Activated T-helper 2 cell treated with anti-CD3 and anti-CD28 coated beads, Interferon-gamma antibody, Interleukin-2, Interleukin-4, amounts not matched to agents 10 μg/mL and 5 μg/mL and 100 μg/mL, durations not matched to agents 14 hours and 24 hours and 36 hours (primary cell): ENCODE results near the gene DENND1A. TPM values are rescaled to one million over a fixed set of nuclear protein-coding genes. Genes with fewer than 3 reads are reported as not detected.

ENCODE experiments used
- DNase-seq: peaks from one replicate; pipeline ENCODE4 v3.0.0; 2021; ENCODE audit warnings: low spot score
- H3K27ac Mint-ChIP-seq: one replicate; pipeline ENCODE4 v1.8.0; 2021; ENCODE audit warnings: mixed read lengths
- H3K27me3 Mint-ChIP-seq: one replicate; pipeline ENCODE4 v1.8.0; 2021; ENCODE audit warnings: low read depth, mixed read lengths
- H3K36me3 Mint-ChIP-seq: one replicate; pipeline ENCODE4 v1.8.0; 2021; ENCODE audit warnings: low read depth, mixed read lengths
- H3K4me1 Mint-ChIP-seq: one replicate; pipeline ENCODE4 v1.8.0; 2021; ENCODE audit warnings: low read depth, mixed read lengths
- H3K4me3 Mint-ChIP-seq: one replicate; pipeline ENCODE4 v1.8.0; 2021; ENCODE audit warnings: low read depth, mild to moderate bottlenecking, moderate library complexity, mixed read lengths
- H3K9me3 Mint-ChIP-seq: one replicate; pipeline ENCODE4 v1.8.0; 2021; ENCODE audit warnings: mixed read lengths
- intact Hi-C: fragments of 100-400 bp; cut with micrococcal nuclease; formaldehyde crosslinking; loops from one replicate; pipeline ENCODE4 v1.15.1; 2023
- total RNA-seq: library from RNA; stranded (reverse); gene quantifications from 2 replicates; pipeline ENCODE4 v1.2.3, GENCODE V29; 2022

Gene DENND1A
- total RNA-seq, 1 donor from 2014 or later = 20.0 TPM

- H3K27ac Mint-ChIP-seq = no peak overlapping the region
- H3K9me3 Mint-ChIP-seq = no peaks in the 10 kb centered on the region
- H3K27me3 Mint-ChIP-seq = peaks cover 29% of the 10 kb centered on the region
- H3K4me3 Mint-ChIP-seq = no peak overlapping the region
- DNase-seq = no peak
- intact Hi-C loops = no loop called here
- no peaks in the 10 kb centered on the region for H3K4me1 Mint-ChIP-seq
- H3K36me3 Mint-ChIP-seq = no peaks in the 10 kb centered on the region
Measured at GRCh38 chr9:123373946-123374345, 556.0 kb downstream of the DENND1A start.

- Mint-ChIP-seq H3K9me3 (no peaks in the 10 kb centered on the region), H3K27ac (no peak overlapping the region), H3K36me3 (no peaks in the 10 kb centered on the region), H3K27me3 (peaks cover 29% of the 10 kb centered on the region), H3K4me1 (no peaks in the 10 kb centered on the region), H3K4me3 (no peak overlapping the region)
- intact Hi-C loops = no loop called here
- no peak for DNase-seq
Measured at GRCh38 chr9:123373447-123373923, 556.4 kb downstream of the DENND1A start.

- intact Hi-C loops = no loop called here
- peaks cover 29% of the 10 kb centered on the region for H3K27me3 Mint-ChIP-seq
- no peaks in the 10 kb centered on the region for H3K4me1 Mint-ChIP-seq
- H3K36me3 Mint-ChIP-seq = no peaks in the 10 kb centered on the region
- no peaks in the 10 kb centered on the region for H3K9me3 Mint-ChIP-seq
- no peak overlapping the region for H3K4me3 Mint-ChIP-seq
- H3K27ac Mint-ChIP-seq = no peak overlapping the region
- no peak for DNase-seq
Measured at GRCh38 chr9:123372766-123373446, 557.0 kb downstream of the DENND1A start.

GRCh38 chr9:123371805-123372590 lies 557.9 kb downstream of the DENND1A start:
- intact Hi-C loops = no loop called here
- Mint-ChIP-seq H3K4me3 (no peak overlapping the region), H3K36me3 (no peaks in the 10 kb centered on the region), H3K9me3 (no peaks in the 10 kb centered on the region), H3K27ac (no peak overlapping the region), H3K4me1 (no peaks in the 10 kb centered on the region), H3K27me3 (peaks cover 29% of the 10 kb centered on the region)
- no peak for DNase-seq

- Mint-ChIP-seq H3K27me3 (peaks cover 29% of the 10 kb centered on the region), H3K4me3 (no peak overlapping the region), H3K9me3 (no peaks in the 10 kb centered on the region), H3K4me1 (no peaks in the 10 kb centered on the region), H3K36me3 (no peaks in the 10 kb centered on the region), H3K27ac (no peak overlapping the region)
- no peak for DNase-seq
- intact Hi-C loops = no loop called here
Measured at GRCh38 chr9:123371228-123371584, 558.7 kb downstream of the DENND1A start.

GRCh38 chr9:123370526-123371227 lies 559.2 kb downstream of the DENND1A start:
- Mint-ChIP-seq H3K27ac (no peak overlapping the region), H3K4me3 (no peak overlapping the region), H3K9me3 (no peaks in the 10 kb centered on the region), H3K27me3 (peaks cover 29% of the 10 kb centered on the region), H3K4me1 (no peaks in the 10 kb centered on the region), H3K36me3 (no peaks in the 10 kb centered on the region)
- intact Hi-C loops = no loop called here
- DNase-seq = no peak

DNA sequence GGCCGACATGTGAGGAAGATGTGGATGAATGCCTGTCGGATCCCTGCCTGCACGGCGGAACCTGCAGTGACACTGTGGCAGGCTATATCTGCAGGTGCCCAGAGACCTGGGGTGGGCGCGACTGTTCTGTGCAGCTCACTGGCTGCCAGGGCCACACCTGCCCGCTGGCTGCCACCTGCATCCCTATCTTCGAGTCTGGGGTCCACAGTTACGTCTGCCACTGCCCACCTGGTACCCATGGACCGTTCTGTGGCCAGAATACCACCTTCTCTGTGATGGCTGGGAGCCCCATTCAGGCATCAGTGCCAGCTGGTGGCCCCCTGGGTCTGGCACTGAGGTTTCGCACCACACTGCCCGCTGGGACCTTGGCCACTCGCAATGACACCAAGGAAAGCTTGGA lies 559.8 kb downstream of the DENND1A start:
- intact Hi-C loops = no loop called here
- H3K36me3 Mint-ChIP-seq = no peaks in the 10 kb centered on the region
- no peak for DNase-seq
- H3K4me1 Mint-ChIP-seq = no peaks in the 10 kb centered on the region
- H3K4me3 Mint-ChIP-seq = no peak overlapping the region
- no peaks in the 10 kb centered on the region for H3K9me3 Mint-ChIP-seq
- H3K27ac Mint-ChIP-seq = no peak overlapping the region
- H3K27me3 Mint-ChIP-seq = peaks cover 26% of the 10 kb centered on the region

DNA sequence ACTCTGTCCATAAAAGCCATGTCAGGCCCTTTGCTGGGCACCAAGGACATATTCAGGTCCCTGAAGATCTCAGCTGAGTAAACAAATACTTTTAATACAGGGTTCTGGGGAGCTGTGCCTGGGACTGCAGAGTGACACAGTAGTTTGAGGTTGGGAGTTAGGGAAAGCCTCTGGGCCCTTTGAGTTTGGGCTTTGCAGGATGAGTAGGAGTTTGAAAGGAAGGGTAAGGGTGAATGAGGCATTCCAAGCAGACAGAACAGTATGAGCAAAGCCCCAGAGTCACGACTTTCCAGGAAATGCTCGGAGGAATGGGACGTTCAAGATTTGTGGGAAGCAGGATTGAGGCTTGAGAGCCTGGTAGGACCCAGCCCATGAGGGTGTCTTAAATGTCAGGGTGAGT lies 560.6 kb downstream of the DENND1A start:
- DNase-seq = no peak
- H3K27ac Mint-ChIP-seq = no peak overlapping the region
- H3K27me3 Mint-ChIP-seq = peaks cover 18% of the 10 kb centered on the region
- H3K9me3 Mint-ChIP-seq = no peaks in the 10 kb centered on the region
- no peaks in the 10 kb centered on the region for H3K36me3 Mint-ChIP-seq
- H3K4me3 Mint-ChIP-seq = no peak overlapping the region
- H3K4me1 Mint-ChIP-seq = no peaks in the 10 kb centered on the region
- intact Hi-C loops = no loop called here

- no peak overlapping the region for H3K4me3 Mint-ChIP-seq
- intact Hi-C loops = no loop called here
- no peaks in the 10 kb centered on the region for H3K4me1 Mint-ChIP-seq
- H3K9me3 Mint-ChIP-seq = no peaks in the 10 kb centered on the region
- H3K36me3 Mint-ChIP-seq = no peaks in the 10 kb centered on the region
- no peak for DNase-seq
- H3K27me3 Mint-ChIP-seq = peaks cover 13% of the 10 kb centered on the region
- H3K27ac Mint-ChIP-seq = no peak overlapping the region
Measured at GRCh38 chr9:123368536-123369153, 561.3 kb downstream of the DENND1A start.

DNA sequence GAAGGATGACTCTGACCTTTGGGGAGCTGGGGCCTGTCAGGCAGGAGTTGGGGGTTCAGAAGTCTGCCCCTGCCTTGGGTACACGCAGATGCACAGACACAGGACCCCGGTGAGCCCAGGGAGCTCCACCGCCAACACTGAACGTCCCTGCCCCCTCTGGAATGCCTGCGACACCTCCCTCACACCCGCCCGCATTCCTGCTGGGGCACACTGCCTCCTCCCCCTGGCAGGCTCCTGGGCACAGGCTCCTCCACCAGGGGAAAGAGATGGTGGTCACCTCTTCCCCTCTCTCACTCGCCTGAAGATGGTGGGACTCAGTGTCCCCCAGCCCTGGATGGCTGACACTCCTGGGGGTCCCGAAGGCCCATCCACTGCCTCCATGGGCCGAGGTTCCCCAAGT lies 561.9 kb downstream of the DENND1A start:
- Mint-ChIP-seq H3K27ac (no peak overlapping the region), H3K4me1 (no peaks in the 10 kb centered on the region), H3K4me3 (no peak overlapping the region), H3K36me3 (no peaks in the 10 kb centered on the region), H3K9me3 (no peaks in the 10 kb centered on the region), H3K27me3 (peaks cover 13% of the 10 kb centered on the region)
- intact Hi-C loops = no loop called here
- DNase-seq = no peak

- H3K27ac Mint-ChIP-seq = no peak overlapping the region
- no peaks in the 10 kb centered on the region for H3K36me3 Mint-ChIP-seq
- H3K27me3 Mint-ChIP-seq = no peaks in the 10 kb centered on the region
- no peaks in the 10 kb centered on the region for H3K4me1 Mint-ChIP-seq
- H3K4me3 Mint-ChIP-seq = no peak overlapping the region
- intact Hi-C loops = no loop called here
- DNase-seq = no peak
- H3K9me3 Mint-ChIP-seq = no peaks in the 10 kb centered on the region
Measured at GRCh38 chr9:123365881-123366528, 563.9 kb downstream of the DENND1A start.

DNA sequence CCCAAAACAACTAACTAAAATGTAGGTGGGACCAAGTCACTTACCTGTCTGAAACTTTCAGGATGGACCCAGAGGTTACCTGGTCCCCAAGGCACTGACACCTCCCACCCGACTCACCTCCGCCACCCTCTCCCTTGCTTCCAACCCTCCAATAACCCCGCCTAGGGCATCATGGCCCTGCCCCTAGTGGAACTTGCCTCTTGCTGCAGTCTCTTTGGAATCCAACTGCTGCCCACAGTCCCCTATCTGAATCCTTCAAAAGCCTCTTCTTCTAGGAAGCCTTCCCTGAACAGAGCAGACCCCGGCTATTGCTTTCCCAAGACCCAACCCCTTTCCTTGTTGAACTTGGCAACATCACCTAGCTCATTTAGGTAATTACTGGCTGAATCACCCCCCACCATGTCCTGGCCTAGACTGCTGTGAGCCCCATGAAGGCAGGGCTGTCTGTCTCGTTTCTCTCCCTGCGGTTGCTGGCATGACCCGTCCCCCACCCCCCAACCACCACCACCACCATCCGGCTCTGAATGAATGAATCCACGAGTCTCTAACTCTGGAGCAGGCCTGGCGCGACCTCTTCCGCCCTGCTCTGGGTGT lies 564.5 kb downstream of the DENND1A start:
- no peaks in the 10 kb centered on the region for H3K36me3 Mint-ChIP-seq
- DNase-seq = no peak
- no peaks in the 10 kb centered on the region for H3K4me1 Mint-ChIP-seq
- intact Hi-C loops = no loop called here
- no peak overlapping the region for H3K27ac Mint-ChIP-seq
- no peaks in the 10 kb centered on the region for H3K27me3 Mint-ChIP-seq
- H3K9me3 Mint-ChIP-seq = no peaks in the 10 kb centered on the region
- H3K4me3 Mint-ChIP-seq = no peak overlapping the region
